HG02970 (cell line): ENCODE data around the gene ERCC6L.
"Not testable (repeated sequence)": the region's sequence is repeated elsewhere in the genome, so short reads cannot be mapped to it uniquely, and the experiment has no call there.

ENCODE experiments used
- ATAC-seq: cut with Tn5 transposase; IDR thresholded peaks from one replicate; pipeline ENCODE4 v1.9.1; 2021; ENCODE audit warnings: mild to moderate bottlenecking, moderate library complexity, moderate number of reproducible peaks; ENCODE audit not compliant: unreplicated experiment, low FRiP score

ERCC6L gene

DNA sequence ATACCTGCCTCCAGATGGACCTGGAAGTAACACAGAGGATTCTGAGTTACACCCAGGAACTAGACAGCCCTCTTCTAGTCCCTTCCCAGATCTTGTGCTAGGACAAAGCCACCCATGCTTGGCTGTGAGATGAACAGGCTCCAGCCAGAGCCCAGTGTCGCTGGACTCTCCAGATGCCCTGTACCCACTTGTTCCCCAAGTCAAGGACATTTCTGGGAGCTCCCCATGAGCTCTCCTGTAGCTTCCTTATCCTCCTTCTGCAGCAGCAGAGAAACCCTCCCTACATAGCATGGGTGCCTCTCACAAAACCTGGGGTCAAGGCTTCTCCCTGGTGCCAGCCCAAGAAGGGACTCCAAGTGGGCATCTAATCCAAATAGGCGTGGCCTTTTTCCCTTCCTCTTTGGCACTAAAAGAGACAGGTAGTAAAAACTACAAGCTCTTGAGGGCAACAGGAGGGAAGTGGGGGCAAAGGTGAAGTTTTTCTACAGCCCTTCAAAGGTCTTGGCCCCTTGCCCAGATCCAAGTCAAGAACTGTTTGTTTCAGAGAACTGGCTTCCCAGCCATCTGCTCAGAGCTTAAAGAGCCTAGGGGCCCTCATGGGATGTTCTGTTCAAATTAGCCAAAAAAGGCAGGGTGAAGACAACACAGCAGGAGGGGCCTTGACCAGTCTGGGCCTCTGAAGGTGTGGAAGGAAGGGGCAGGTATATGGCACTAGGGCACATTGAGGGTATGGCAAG, 8.5 kb upstream of the ERCC6L start:
- no peak for ATAC-seq

DNA sequence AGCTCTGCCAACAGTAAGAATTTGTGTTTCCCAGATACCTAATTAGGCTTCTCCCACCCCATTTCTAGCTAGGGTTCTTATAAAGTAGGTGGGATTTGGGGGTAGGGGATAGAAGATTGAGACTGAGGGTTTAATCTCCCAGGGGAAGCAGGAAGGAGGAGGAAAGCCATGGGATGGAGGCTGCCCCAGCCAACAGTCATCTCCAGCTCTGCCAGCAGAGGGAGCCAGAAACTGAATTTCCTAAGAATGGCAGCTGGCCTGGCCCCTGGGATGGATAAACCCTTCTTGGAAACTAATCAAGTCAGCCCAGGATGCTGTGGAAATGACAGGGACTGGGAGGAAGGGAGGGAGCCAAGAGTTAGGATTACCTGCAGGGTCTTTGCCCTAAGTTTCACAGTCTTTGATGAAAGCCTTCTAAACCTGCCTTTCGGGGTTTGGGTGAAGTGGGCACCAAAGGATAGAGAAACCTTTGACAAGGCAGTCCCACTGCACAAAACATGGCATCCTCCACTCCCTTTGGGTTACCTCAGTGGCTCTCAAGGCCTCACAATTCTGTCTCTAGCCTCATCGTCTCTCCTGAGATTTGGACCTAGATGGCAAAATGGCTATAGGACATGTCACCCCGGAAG, 6.7 kb upstream of the ERCC6L start:
- ATAC-seq: no peak

DNA sequence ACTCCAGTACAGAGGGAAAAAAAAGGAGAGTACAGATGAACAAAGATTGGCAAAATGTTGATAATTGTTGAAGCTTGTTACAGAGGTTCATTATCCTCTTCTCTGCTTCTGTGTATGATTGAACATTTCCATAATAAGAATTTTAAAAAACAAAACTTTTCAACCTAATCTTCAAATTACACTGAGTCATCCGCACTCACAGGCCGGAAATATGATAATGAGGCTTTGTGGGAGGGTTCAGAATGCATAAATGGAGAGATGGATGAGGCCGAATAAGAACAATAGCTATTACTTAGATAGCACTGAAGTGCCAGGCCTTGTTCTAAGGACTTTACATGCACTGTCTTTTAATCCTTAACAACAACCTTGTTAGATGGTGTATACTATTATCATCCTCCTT, 4.6 kb upstream of the ERCC6L start:
- ATAC-seq: no peak

DNA sequence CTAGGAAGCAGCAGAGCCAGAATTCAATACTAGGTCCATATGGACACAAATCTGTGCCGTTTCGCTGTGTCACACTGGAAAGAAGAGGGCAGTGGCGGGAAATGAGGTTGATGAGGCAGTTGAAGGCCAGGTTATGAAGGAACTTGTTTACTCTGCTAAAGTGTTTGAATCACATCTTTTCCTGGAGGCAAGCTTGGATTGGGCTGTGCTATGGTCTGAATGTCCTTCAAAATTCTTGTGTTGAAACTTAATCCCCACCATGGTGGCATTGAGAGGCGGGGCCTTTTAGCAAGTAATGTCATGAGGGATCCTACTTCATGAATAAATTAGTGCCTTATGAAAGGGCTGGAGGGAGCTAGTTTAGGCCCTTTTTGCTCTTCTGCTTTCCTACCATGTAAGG, 2.1 kb upstream of the ERCC6L start:
- no peak for ATAC-seq

DNA sequence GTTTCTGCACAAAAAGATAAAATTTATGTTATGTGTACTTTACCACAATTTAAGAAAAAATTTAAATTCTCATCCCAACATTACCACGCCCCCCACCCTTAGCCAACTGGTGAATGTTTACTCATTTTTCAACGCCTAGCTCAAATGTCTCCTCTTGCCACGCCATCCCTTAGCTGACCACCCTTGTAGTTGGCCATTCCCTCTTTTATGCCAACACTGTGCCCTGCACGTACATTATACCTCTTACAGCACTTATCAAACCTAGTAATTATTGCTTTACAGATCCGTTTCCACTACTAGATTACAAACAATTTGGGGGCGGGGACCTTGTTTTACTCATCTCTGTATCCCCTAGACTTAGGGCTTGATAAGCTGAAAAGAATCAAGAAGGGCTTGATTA, 644 bp downstream of the ERCC6L start:
- ATAC-seq: no peak

DNA sequence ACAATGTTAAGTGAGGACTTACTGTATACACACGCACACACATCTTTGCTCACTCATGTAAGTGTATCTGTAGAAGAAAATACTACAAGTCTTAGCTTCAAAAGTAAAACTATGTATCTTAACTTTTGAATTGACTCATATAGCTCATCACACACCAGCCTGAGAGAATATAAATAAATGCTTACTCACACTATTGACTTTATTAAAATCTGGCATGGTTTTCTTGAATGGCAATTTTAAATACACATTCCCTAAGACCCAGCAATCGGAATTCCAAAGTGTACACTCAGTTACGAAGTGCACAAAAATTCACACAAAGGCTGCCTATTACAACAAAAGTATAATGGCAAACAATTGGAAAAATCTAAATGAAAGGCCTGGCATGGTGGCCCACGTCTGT, 2.0 kb downstream of the ERCC6L start:
- no peak for ATAC-seq

DNA sequence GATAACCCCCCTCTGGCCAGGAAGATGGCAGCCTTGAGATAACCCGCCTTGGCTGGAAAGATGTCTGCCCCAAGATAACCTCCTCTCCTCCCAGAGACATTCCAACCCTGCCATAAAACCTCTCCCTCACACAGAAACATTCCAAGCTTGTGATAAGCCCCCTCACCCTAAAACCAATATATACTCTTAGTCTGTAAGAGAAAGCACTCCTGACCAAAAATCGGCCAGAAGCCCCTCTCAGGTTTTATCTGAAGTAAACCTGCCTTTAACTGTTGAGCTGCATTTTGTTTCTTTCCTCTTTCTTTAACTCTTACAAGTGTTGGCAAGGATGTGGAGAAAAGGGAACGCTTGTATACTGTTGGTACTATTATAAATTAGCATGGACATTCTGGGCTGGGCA, 8.5 kb downstream of the ERCC6L start:
- ATAC-seq: no peak

DNA sequence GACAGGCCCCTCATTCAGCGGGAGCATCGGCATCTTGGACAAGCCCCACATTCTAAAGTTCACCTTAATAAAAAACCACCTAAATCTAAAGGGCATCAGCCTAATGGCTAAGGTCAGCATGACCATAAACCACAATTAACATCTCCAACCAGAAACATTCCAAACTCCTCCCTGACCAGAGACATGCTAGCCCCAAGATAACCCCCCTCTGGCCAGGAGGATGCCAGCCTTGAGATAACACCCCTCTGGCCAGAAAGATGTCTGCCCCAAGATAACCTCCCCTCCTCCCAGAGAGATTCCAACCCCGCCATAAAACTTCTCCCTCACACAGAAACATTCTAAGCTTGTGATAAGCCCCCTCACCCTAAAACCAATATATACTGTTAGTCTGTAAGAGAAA, 18.5 kb downstream of the ERCC6L start:
- ATAC-seq: not testable (repeated sequence)

DNA sequence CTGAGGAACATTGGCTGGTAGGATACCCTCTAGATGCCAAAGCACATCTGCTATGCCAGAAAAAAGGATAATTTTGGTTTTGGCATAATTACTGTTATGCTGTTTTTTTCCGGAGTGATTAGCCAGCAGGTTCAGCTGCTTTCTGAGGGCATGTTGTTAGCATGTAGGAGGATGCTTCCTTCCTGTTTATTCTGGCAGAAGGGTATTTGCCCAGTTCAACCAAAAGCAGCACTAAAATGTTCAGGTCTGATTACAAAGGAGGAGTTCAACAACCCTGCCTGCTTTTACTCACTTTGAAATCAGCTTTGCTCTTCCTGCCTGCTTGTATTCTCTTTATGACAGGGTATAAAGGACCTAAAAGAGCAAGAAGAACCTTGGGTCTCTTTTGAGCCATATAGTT, 21.9 kb downstream of the ERCC6L start:
- ATAC-seq: no peak

DNA sequence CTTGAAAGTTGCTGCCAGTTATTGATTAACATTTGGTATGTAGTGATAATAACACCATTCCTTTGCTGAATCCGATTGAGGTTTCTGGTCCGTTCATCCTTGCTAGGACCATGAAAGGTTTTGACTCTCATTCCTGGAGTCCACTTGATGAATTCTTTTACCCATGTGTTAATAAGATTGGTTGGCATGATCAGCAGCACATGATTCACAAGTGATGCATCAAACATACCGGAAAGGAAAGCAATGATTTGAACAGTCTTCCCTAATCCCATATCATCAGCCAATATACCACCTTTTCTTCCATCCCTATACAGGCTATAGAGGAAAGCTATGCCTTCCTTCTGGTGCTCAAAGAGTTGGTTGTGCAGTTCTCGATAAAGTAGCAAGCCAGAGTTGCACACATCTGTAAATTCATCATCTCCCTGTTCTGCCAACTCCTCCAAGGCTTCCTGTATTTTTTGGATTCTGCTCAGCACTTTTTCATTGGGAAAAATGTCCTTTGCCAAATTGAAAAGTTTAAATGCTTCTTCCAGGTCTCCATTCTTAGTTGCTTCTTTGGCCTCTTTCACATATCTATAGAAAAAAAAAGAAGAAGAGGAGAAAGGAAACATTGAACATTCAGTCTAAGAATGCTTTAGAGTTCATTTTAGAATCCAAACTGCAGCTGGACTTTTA, 30.6 kb downstream of the ERCC6L start:
- ATAC-seq: no peak

DNA sequence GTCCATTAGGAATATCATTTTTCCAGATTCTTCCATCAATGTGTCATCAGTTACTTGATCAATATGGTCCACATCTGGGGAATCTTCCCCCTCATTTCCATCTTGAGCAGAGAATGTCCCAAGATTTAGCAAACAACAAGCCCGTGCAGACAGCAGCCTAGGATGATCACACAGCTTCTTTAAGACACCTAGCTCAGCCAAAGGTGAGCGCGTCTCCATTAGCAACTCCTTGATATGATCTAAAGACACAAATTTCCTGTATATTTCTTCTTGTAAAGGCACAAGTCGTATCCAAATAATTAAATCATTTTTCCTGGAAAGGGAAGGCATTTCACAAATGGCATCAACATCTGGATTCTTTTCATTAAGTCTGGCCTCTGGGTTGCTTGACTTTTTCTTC, 31.5 kb downstream of the ERCC6L start:
- ATAC-seq: no peak

DNA sequence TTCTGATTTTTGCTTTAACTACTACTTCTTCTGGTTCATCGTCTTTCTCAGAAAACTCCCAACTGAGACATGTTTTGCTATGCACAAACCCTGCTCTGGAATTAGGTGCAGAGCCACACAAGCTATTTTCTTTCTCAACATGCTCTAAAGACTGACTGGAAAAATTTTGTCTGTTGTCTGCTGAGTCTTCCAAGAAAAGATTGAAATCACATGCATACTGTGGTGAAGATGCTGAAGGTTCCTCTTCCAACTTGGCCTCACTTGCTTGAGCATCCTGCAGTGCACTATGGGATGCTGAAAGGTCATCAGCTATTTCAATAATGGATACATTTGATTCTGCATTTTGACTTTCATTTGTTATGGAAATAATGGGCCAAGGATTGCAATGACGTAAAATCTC, 33.1 kb downstream of the ERCC6L start:
- no peak for ATAC-seq

DNA sequence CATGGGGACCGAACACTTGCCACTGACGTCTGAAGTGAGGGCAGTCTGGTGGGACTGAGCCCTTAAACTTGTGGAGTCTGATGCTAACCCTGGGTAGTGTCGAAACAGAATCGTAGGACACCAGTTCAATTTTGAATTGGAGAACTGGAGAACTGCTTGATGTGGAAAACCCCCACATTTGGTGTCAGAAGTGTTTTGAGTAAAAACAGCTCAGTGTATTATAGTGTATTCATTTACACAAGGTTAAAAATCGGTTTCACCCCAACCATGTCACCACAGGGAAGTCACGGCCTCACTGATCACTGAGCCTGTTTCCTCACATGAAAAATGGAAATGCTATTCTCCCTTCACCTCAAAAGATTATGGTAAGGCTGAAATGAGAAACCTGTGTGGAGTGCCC, 35.4 kb downstream of the ERCC6L start:
- no peak for ATAC-seq

DNA sequence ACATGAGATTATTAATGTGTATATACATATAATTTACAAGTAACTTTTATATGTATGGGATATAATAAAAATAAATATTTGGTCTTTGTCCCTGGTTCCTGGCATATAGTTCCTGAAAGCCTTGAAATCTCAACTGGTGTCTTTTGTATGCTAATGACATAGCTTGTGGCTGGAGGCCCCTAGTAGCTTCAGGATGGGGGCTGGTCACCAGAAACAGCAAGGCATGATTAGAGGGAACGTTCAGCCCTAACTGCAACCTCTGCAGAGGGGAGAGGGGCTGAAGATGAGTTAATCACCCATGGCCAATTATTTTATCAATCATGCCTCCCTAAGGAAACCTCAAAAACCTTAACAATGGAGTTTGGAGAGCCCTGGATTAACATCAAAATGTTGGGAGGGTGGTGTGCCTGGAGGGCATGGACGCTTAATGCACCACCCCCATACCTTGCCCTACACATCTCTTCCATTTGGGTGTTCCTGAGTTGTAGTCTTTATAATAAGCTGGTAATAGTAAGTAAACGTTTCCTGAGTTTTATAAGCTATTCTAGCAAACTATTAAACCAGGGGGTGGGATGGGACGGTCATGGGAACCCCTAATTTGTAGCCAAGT, 35.9 kb downstream of the ERCC6L start:
- no peak for ATAC-seq

DNA sequence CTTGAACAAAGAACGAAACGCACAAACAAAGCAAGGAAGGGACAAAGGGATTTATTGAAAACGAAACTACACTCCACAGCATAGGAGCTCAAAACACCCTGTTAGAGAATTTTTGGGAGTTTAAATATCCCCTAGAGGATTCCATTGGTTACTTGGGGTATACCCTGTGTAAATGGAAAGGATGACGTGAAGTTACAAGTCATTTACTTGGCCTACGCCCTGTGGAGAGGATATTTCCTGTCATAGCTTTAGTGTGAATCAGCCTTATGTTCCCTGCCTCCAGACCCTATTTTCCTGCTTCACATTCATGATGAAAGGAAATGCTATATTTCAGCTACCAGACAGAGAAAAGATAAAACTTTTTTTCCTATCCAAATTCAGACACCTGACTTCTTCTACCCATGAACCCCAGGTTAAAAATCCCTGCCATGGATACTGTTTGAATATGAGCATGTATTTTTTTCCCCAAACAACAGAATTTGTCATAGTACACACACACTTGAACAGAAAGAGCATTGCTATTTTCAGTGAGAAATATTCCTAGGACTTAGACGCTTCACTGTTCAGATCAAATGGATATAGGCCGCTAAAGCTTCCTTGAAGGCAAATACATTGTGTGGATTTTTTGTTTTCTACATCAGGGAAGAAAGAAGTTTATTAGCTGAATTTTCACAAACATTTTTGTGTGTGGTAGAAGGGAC, 36.8 kb downstream of the ERCC6L start:
- no peak for ATAC-seq

DNA sequence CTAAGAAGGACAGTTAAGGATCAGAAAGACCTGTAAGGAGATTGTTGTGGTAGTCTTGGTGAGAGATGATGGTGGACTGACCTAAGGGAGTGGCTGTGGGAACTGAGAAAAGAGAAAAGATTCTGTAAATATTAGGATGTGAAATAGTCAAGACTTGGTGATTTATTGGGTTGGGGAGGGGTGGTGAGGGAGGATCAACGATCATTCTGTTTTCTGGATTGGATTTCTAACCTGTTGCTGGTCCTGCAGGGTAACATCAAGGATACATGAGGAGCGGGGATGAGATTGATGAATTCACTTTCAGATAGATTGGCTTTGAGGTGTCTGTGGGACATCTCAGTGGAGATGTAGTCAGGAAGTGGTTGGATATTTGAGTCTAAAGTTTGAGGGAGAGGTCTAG, 55.9 kb downstream of the ERCC6L start:
- ATAC-seq: no peak

DNA sequence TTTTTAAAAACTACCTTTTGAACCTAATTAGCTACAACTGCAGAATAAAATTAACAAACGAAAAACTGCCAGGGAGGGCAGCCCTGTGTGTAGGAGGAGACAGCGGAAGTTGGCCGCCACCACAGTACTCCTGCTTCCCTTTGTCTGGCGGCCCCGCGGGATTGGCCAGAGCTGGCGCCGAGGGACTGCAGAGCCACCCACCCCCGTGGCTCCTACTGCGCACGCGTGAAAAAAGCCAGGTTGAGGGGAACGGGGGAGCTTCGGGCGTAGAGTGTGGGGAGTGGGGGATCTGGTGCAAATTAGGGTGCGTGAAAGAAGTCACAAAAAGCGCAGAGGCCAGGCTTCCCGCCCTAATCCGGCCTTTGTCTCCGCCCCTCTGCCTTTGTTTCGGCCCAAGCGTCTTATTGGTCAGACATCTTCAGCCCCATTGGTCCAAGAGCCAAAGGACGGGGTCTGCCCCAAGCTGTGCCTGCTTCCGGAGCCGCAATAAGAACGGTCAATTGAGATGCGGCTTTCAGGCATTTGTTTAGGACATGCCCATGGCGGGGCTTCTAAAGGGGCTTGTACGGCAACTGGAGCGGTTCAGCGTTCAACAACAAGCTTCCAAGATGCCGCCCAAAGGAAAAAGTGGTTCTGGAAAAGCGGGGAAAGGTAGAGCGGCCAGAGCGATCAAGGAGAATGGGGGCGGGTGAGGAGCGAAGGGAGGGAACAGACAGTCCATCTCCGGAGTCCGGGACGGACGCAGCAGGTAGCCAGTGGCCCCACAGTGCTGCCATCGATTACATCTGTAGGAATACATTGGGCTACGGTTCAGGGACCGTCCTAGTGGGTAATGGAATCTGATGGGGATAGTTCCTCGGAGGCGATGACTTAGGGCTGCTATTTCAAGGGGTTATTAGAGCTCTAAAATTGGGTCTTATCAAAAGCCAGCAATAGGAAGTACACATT, 57.4 kb downstream of the ERCC6L start, which contains the start of gene PIN4:
Gene PIN4 (plus strand): TSS at position 580 of the 948 bp plus-strand sequence. CDS start 29 bp downstream, at position 609.
- peak; percentile 97 for ATAC-seq

DNA sequence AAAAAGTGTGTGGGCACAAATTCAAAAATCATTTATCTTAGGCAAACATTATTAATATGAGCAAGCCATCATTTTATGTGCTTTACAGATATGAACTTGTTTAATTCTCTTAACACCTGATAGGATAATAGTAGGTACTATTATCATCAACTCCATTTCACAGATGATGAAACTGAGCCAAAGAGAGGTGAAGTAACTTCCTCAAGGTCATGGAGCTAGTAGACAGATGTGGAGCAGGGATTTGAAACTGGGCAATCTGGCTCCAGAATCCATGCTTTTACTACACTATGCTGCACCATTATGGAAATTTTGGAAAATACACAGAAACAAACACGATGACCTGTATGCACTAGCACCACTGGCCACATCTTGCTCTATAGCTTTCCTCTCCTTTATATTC, 58.3 kb downstream of the ERCC6L start:
- ATAC-seq: no peak

DNA sequence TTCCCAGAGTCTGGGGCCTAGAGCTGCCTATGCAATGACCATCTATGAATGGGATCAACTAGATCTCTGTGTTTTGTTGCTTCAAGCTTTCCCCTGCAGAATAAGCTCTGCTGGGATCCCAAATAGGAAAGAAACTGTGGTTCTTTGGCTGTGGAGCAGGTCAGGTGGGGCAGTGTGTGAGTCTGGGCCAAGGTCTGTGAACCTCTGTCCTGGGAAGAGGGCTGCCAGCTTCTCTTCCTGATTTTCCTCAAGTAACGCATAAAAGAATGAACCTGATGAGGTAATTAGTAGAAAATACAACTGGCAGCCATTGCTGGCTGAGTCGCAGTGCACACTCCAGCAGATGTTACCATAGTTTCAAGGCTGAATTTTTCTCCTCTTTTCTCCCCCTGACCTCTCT, 61.8 kb downstream of the ERCC6L start:
- no peak for ATAC-seq

DNA sequence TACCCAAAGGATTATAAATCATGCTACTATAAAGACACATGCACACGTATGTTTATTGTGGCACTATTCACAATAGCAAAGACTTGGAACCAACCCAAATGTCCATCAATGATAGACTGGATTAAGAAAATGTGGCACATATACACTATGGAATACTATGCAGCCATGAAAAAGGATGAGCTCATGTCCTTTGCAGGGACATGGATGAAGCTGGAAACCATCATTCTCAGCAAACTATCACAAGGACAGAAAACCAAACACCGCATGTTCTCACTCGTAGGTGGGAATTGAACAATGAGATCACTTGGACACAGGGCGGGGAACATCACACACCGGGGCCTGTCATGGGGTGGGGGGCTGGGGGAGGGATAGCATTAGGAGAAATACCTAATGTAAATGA, 62.5 kb downstream of the ERCC6L start:
- not testable (repeated sequence) for ATAC-seq
